PC-3 (cell line): ENCODE measurements around the gene DPPA4. TPM values are rescaled to one million over a fixed set of nuclear protein-coding genes. Genes with fewer than 3 reads are reported as not detected.

Experiments used
- ATAC-seq: fragments of 200-7000 bp; cut with Tn5 transposase; 2 replicates; pipeline ENCODE4 v1.9.1; 2020; ENCODE audit warnings: mild to moderate bottlenecking, moderate library complexity
- BruUV-seq: library from RNA; stranded (reverse); fragments of 400-500 nt; replicated peaks from 2 replicates; lab custom pipeline; 2021; lab: Mats Ljungman, UMichigan
- CTCF ChIA-PET: fragments of 300-600 bp; sonication (Branson Sonifier 250); formaldehyde crosslinking; loops from one replicate; lab custom pipeline; 2022; ENCODE audit warnings: antibody characterized with exemption; lab: Charles Lee
- POLR2A ChIA-PET: fragments of 300-600 bp; sonication (Branson Sonifier 250); formaldehyde crosslinking; loops from one replicate; lab custom pipeline; 2022; ENCODE audit warnings: antibody characterized with exemption; ENCODE audit not compliant: unreplicated experiment; lab: Charles Lee
- DNase-seq: peaks from one replicate; pipeline ENCODE4 v3.0.0-alpha.2; 2015
- H2AFZ ChIP-seq: fragments of 300-600 bp; sonication (generic); 2 replicates; pipeline ENCODE4 v1.6.0; 2016; ENCODE audit warnings: antibody characterized with exemption, low read length
- H3F3A ChIP-seq: fragments of 300-600 bp; sonication (generic); one replicate; pipeline ENCODE4 v1.6.0; 2017; ENCODE audit warnings: antibody characterized with exemption, low read length, control low read depth, mild to moderate bottlenecking; ENCODE audit not compliant: unreplicated experiment
- H3K27ac ChIP-seq: fragments of 300-600 bp; sonication (generic); 2 replicates; pipeline ENCODE4 v1.5.1; 2016; ENCODE audit warnings: mild to moderate bottlenecking, low read length
- H3K27me3 ChIP-seq: fragments of 300-600 bp; sonication (generic); 2 replicates; pipeline ENCODE4 v1.6.1; 2016; ENCODE audit warnings: low read length, mixed read lengths
- H3K36me3 ChIP-seq: fragments of 300-600 bp; sonication (generic); 2 replicates; pipeline ENCODE4 v1.6.1; 2016; ENCODE audit warnings: low read depth, mixed run types, low read length, mixed read lengths
- H3K4me1 ChIP-seq: fragments of 300-600 bp; sonication (generic); 2 replicates; pipeline ENCODE4 v1.5.1; 2016; ENCODE audit warnings: low read length; ENCODE audit not compliant: insufficient read depth
- H3K4me2 ChIP-seq: fragments of 300-600 bp; sonication (generic); 2 replicates; pipeline ENCODE4 v1.6.0; 2016; ENCODE audit warnings: low read length
- H3K4me3 ChIP-seq: fragments of 300-600 bp; sonication (generic); 2 replicates; pipeline ENCODE4 v1.5.1; 2016; ENCODE audit warnings: mild to moderate bottlenecking, low read length, mixed read lengths
- H3K79me2 ChIP-seq: fragments of 300-600 bp; sonication (generic); 2 replicates; pipeline ENCODE4 v1.6.1; 2017; ENCODE audit warnings: low read length, mixed read lengths
- H3K9ac ChIP-seq: fragments of 300-600 bp; sonication (generic); 2 replicates; pipeline ENCODE4 v1.6.0; 2016; ENCODE audit warnings: mild to moderate bottlenecking, low read length
- H3K9me2 ChIP-seq: fragments of 300-600 bp; sonication (generic); replicated peaks from 2 replicates; pipeline ENCODE4 v1.6.1; 2016; ENCODE audit warnings: mixed run types, low read length, mixed read lengths
- H3K9me3 ChIP-seq: fragments of 300-600 bp; sonication (generic); 2 replicates; pipeline ENCODE4 v1.6.1; 2016; ENCODE audit warnings: low read length, mixed read lengths
- H4K20me1 ChIP-seq: fragments of 300-600 bp; sonication (generic); 2 replicates; pipeline ENCODE4 v1.6.1; 2016; ENCODE audit warnings: low read length, mixed read lengths
- CTCF ChIP-seq: fragments of 300-600 bp; sonication (generic); conservative IDR thresholded peaks from 2 replicates; pipeline ENCODE4 v1.5.1; 2017; ENCODE audit warnings: antibody characterized with exemption, low read depth, mild to moderate bottlenecking, low read length
- EZH2 ChIP-seq: fragments of 300-600 bp; sonication (generic); IDR thresholded peaks from one replicate; pipeline ENCODE4 v1.6.1; 2017; ENCODE audit warnings: antibody characterized with exemption, mild to moderate bottlenecking, low read length; ENCODE audit not compliant: unreplicated experiment
- EZH2phosphoT487 ChIP-seq: fragments of 300-600 bp; sonication (generic); IDR thresholded peaks from 2 replicates; pipeline ENCODE4 v1.6.1; 2018; ENCODE audit warnings: mild to moderate bottlenecking, antibody characterized with exemption, low read length, borderline replicate concordance
- intact Hi-C: fragments of 100-400 bp; cut with micrococcal nuclease; formaldehyde crosslinking; loops from 2 replicates; pipeline ENCODE4 v1.9.0; 2023
- total RNA-seq: library from RNA; depleted of rRNA; stranded (reverse); fragments of >200 nt; gene quantifications from 2 replicates; pipeline ENCODE4 v1.2.3, GENCODE V29; 2014

Gene DPPA4
- total RNA-seq, 1 experiment from 2014 or later: not detected

- intact Hi-C loops: no loop called here
- H3K27me3 ChIP-seq: peaks cover 6% of the 10 kb centered on the region; the same call in 1 of the 2 replicates
- DNase-seq (no peak), ATAC-seq (no peak)
- H3K27ac ChIP-seq: no peak overlapping the region
- H3K79me2 ChIP-seq: no peaks in the 10 kb centered on the region
- H3K9me2 ChIP-seq: no peaks in the 10 kb centered on the region
- no peak overlapping the region for H3K4me3 ChIP-seq
- no TSS peak for BruUV-seq
- no peak overlapping the region for H3K9ac ChIP-seq
- H2AFZ ChIP-seq: no peak overlapping the region
- ChIA-PET POLR2A (no interaction called here), CTCF (no interaction called here)
- no peaks in the 10 kb centered on the region for H3K4me1 ChIP-seq
- no peaks in the 10 kb centered on the region for H3K36me3 ChIP-seq
- H3F3A ChIP-seq: no peaks in the 10 kb centered on the region
- H3K4me2 ChIP-seq: no peak overlapping the region
- TF ChIP-seq CTCF (no peak), EZH2 (no peak), EZH2phosphoT487 (no peak)
- H3K9me3 ChIP-seq: no peaks in the 10 kb centered on the region
- H4K20me1 ChIP-seq: no peaks in the 10 kb centered on the region
Observed at GRCh38 chr3:109373933-109374332, 36.6 kb upstream of the DPPA4 start.

GRCh38 chr3:109372639-109373038 is 35.3 kb upstream of the DPPA4 start:
- no peak overlapping the region for H3K4me3 ChIP-seq
- intact Hi-C loops: no loop called here
- TF ChIP-seq EZH2: no peak
- no peak for TF ChIP-seq EZH2phosphoT487
- TF ChIP-seq CTCF: no peak
- H3K9ac ChIP-seq: no peak overlapping the region
- no TSS peak for BruUV-seq
- ATAC-seq (no peak), DNase-seq (no peak)
- H3K4me1 ChIP-seq: no peaks in the 10 kb centered on the region
- no peaks in the 10 kb centered on the region for H4K20me1 ChIP-seq
- H3K27ac ChIP-seq: no peak overlapping the region
- peaks cover 6% of the 10 kb centered on the region; the same call in 1 of the 2 replicates for H3K27me3 ChIP-seq
- no peaks in the 10 kb centered on the region for H3K9me3 ChIP-seq
- H3F3A ChIP-seq: no peaks in the 10 kb centered on the region
- POLR2A ChIA-PET: no interaction called here
- H3K4me2 ChIP-seq: no peak overlapping the region
- no peaks in the 10 kb centered on the region for H3K79me2 ChIP-seq
- no peaks in the 10 kb centered on the region for H3K9me2 ChIP-seq
- H2AFZ ChIP-seq: no peak overlapping the region
- no peaks in the 10 kb centered on the region for H3K36me3 ChIP-seq
- CTCF ChIA-PET: no interaction called here

- peak; percentile 35 for DNase-seq
- no peak overlapping the region for H3K4me3 ChIP-seq
- H3K36me3 ChIP-seq: no peaks in the 10 kb centered on the region
- peaks cover 6% of the 10 kb centered on the region; the same call in 1 of the 2 replicates for H3K27me3 ChIP-seq
- ChIA-PET CTCF (no interaction called here), POLR2A (no interaction called here)
- no peak overlapping the region for H3K9ac ChIP-seq
- H3K9me2 ChIP-seq: no peaks in the 10 kb centered on the region
- no peak overlapping the region for H3K4me2 ChIP-seq
- intact Hi-C loops: no loop called here
- no peaks in the 10 kb centered on the region for H3F3A ChIP-seq
- H3K4me1 ChIP-seq: no peaks in the 10 kb centered on the region
- no TSS peak for BruUV-seq
- H3K27ac ChIP-seq: no peak overlapping the region
- H2AFZ ChIP-seq: no peak overlapping the region
- peak; percentile 81 for ATAC-seq
- no peaks in the 10 kb centered on the region for H3K79me2 ChIP-seq
- H3K9me3 ChIP-seq: no peaks in the 10 kb centered on the region
- TF ChIP-seq EZH2phosphoT487 (no peak), CTCF (peak; percentile 42), EZH2 (no peak)
- no peaks in the 10 kb centered on the region for H4K20me1 ChIP-seq
Observed at GRCh38 chr3:109369510-109369909, 32.2 kb upstream of the DPPA4 start.
